Midbrain (tissue), 1 donor: ENCODE data around the gene ATG4D.

ENCODE experiments used
- DNase-seq: peaks from one replicate; lab custom pipeline; 2025; lab: John Stamatoyannopoulos, UW

Gene ATG4D

DNA sequence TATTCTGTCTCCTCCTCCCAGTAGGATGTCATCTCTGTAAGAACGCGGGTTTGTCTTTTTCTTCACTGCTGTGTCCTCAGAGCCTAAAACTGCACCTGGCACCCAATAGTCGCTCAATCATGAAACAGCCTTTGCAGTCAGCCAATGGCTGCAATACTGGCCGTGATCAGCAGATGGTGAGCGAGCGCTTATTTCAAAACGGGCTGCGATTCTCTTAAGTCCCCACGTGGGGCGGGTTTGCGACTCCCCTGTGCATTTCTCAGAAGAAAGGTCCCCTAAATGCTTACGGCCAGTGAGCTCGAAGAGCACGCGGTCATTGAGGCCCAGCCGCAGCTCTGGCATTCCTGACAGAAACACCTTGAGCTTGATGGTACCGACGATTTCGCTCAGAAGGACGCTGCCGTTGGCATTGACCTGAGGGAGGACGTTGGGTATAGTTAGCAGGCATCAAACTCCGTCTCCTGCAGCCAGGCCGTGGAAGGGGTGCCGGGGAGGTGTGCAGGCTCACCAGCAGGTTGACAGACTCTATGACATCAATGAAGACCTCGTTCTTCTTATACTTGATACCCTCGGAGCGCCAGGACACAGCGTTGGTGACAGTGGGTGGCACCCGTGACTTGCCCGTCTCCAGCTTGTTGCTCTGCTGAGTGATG is 37.4 kb downstream of the ATG4D start:
- peak; percentile 93 for DNase-seq

- DNase-seq: no peak
These were observed 38.4 kb downstream of the ATG4D start for GRCh38 chr19:10582091-10582490.

GRCh38 chr19:10583036-10583776 is 39.5 kb downstream of the ATG4D start:
- DNase-seq: no peak

- DNase-seq: no peak
These were observed 42.7 kb downstream of the ATG4D start for GRCh38 chr19:10586396-10586795.

DNA sequence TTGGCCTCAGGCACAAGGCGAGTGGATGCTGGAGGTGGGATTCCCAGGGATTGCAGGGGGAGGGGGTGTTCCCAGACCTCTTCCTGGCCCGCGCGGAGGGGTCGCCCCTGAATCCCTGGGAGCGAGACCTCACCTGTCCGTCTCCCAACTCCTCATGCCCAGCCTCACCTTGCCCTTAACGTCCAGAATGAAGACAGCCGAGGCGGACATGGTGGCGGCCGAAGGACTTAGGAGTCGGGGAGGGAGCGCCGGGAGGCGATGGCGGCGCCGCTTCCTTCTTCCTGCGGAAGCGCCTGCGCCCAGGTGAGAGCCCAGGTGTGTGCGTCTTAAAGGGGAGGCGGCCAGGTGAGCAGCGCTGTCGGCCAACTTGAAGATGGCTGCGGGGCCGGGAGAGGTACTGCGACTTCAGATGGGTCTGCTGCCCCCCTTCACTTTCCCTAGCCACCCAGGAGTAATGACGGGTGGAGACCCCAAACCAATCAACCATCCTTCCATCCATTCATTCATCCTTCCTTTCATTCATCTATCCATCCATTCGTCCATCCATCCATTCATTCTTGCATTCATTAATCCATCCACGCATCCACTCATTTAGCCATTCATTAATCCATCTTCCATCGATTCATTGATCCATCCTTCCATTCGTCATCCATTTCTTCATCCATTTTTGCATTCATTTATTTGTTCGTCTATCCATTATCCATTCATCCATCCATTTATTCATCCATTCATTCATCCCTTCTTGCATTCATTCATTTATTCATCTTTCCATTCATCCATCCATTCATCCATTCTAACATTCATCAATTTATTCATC is 43.5 kb downstream of the ATG4D start, which contains the start of gene AP1M2:
Gene AP1M2 (minus strand): TSS at position 291 of the 817 bp plus-strand sequence. CDS start 81 bp downstream, at position 210.
- DNase-seq: no peak

DNA sequence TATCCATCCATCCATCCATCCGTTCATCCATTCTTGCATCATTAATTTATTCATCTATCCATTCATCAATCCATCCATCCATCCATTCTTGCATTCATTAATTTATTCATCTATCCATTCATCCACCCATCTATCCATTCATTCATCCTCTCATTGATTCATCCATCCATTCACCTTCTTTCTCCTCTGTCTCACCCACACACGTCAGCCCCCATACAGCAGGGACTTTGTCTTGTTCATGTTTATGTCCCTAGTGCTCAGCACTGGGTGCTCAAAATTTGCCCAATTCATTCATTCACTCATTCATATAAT is 44.1 kb downstream of the ATG4D start:
- no peak for DNase-seq

GRCh38 chr19:10593148-10593547 is 49.4 kb downstream of the ATG4D start:
- no peak for DNase-seq

DNA sequence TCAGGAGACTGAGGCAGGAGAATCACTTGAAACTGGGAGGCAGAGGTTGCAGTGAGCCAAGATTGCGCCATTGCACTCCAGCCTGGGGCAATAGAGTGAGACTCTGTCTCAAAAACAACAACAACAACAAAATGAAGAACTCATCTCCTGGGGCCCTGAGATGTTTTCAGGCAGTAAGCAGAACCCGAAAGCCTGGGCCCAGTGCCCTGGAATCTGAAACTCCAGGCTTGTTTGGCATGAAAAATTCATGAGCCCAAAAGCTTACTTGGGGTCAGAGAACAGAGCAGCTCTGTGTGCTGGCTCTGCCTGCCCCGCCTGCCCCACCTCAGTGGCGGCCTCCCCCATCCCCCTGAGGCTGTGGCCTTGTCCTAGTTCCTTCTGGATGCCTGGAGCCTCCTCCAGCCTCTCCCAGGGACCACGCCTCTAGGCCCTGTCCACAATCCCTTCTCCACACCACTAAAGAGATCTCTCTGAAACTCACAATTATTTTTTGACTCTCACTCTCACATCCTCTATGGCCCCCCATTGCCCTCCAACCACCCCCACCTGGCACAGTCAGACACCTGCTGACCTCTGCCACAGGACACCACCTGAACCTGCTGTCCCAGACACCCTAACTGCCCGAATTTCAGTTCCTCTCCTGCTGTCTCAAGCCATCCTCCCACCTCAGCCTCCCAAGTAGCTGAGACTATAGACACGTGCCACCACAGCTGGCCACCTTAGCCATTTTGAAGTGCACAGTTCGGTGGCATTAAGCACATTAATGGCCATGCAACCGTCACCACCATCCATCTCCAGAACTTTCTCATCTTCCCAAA is 50.3 kb downstream of the ATG4D start:
- DNase-seq: peak; percentile 59

DNA sequence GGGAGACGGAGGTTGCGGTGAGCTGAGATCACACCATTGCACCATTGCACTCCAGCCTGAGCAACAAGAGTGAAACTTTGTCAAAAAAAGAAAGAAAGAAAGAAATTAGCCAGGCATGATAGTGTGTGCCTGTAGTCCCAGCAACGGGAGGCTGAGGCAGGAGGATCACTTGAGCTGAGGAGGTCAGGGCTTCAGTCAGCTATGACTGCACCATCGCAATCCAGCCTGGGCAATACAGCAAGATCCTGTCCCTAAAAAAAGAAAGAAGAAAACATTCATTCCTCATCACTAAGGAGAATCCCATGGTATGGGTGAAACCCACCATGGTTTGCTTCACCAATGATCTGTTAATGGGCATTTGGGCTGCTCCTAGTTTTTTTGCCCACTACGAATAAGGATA is 56.4 kb downstream of the ATG4D start:
- no peak for DNase-seq

- DNase-seq: no peak
These were observed 58.3 kb downstream of the ATG4D start for GRCh38 chr19:10601999-10602329.

- DNase-seq: peak; percentile 83
These were observed 58.8 kb downstream of the ATG4D start for GRCh38 chr19:10602330-10603083.
